Measurements from ENCODE around the gene FAM89B. TPM values are rescaled to one million over a fixed set of nuclear protein-coding genes. Genes with fewer than 3 reads are reported as not detected.

Gene FAM89B
- total and polyA plus RNA-seq, 4 donors: 20.6 to 53.5 (median 44.4) TPM

GRCh38 chr11:65578134-65578533, 5.8 kb downstream of the FAM89B start:
- Histone ChIP-seq H3K27me3 (ENCODE audit: control insufficient read depth in 3 of 3, insufficient read depth in 3 of 3, low read length in 2 of 3) (peaks cover 0 to 2% (median 0%) of the 10 kb centered on the region in 3 donors), H3K9me3 (ENCODE audit: control insufficient read depth in 4 of 4, insufficient read depth in 3 of 4, low read length in 3 of 4) (peaks cover 0 to 3% (median 0%) of the 10 kb centered on the region in 4 donors), H3K4me1 (ENCODE audit: control insufficient read depth in 5 of 5, insufficient read depth in 5 of 5, low read length in 5 of 5) (peaks cover 0 to 38% (median 15%) of the 10 kb centered on the region in 5 donors), H3K27ac (ENCODE audit: low read depth in 1 of 2, low read length in 1 of 2) (peak overlapping the region in 1 of 2 donors; percentile 77), H3K36me3 (ENCODE audit: control insufficient read depth in 4 of 4, insufficient read depth in 4 of 4, low read length in 4 of 4) (peaks cover 0 to 34% (median 12%) of the 10 kb centered on the region in 4 donors), H3K4me3 (no peak overlapping the region), H3K9ac (ENCODE audit: insufficient read depth in 1 of 2, low read length in 2 of 2) (no peak overlapping the region)
- ATAC-seq (ENCODE audit: insufficient read depth, low FRiP score): no peak
- DNase-seq: no peak
- no peak for TF ChIP-seq CTCF (IDR thresholded peaks at IDR 0.05; ENCODE audit: control extremely low read depth, extremely low read depth)
- 92 to 96% methylated on average over 7 of the region's 7 CpGs for WGBS, 2 donors

GRCh38 chr11:65578667-65579066, 6.3 kb downstream of the FAM89B start:
- peaks cover 0 to 3% (median 0%) of the 10 kb centered on the region in 4 donors for H3K9me3 ChIP-seq (ENCODE audit: control insufficient read depth in 4 of 4, insufficient read depth in 3 of 4, low read length in 3 of 4)
- H3K4me1 ChIP-seq (ENCODE audit: control insufficient read depth in 5 of 5, insufficient read depth in 5 of 5, low read length in 5 of 5): peaks cover 0 to 33% (median 11%) of the 10 kb centered on the region in 5 donors

GRCh38 chr11:65579291-65579690, 7.0 kb downstream of the FAM89B start:
- Histone ChIP-seq H3K36me3 (ENCODE audit: control insufficient read depth in 4 of 4, insufficient read depth in 4 of 4, low read length in 4 of 4) (peaks cover 0 to 37% (median 13%) of the 10 kb centered on the region in 4 donors), H3K4me3 (no peak overlapping the region), H3K4me1 (ENCODE audit: control insufficient read depth in 5 of 5, insufficient read depth in 5 of 5, low read length in 5 of 5) (peaks cover 0 to 29% (median 11%) of the 10 kb centered on the region in 5 donors), H3K27ac (ENCODE audit: low read depth in 1 of 2, low read length in 1 of 2) (no peak overlapping the region), H3K9me3 (ENCODE audit: control insufficient read depth in 4 of 4, insufficient read depth in 3 of 4, low read length in 3 of 4) (peaks cover 0 to 3% (median 0%) of the 10 kb centered on the region in 4 donors), H3K9ac (ENCODE audit: insufficient read depth in 1 of 2, low read length in 2 of 2) (no peak overlapping the region), H3K27me3 (ENCODE audit: control insufficient read depth in 3 of 3, insufficient read depth in 3 of 3, low read length in 2 of 3) (peaks cover 0 to 9% (median under 1%) of the 10 kb centered on the region in 3 donors)
- TF ChIP-seq CTCF (IDR thresholded peaks at IDR 0.05; ENCODE audit: control extremely low read depth, extremely low read depth): no peak
- no peak for DNase-seq
- no peak for ATAC-seq (ENCODE audit: insufficient read depth, low FRiP score)
- WGBS, 2 donors: 43 to 78% methylated on average over 4 of the region's 4 CpGs

More at GRCh38 chr11:65578667-65579066, 6.3 kb downstream of the FAM89B start:
- ATAC-seq (ENCODE audit: insufficient read depth, low FRiP score) (no peak), DNase-seq (no peak)
- Histone ChIP-seq H3K9ac (ENCODE audit: insufficient read depth in 1 of 2, low read length in 2 of 2) (no peak overlapping the region), H3K36me3 (ENCODE audit: control insufficient read depth in 4 of 4, insufficient read depth in 4 of 4, low read length in 4 of 4) (peaks cover 0 to 34% (median 12%) of the 10 kb centered on the region in 4 donors), H3K27ac (ENCODE audit: low read depth in 1 of 2, low read length in 1 of 2) (no peak overlapping the region), H3K27me3 (ENCODE audit: control insufficient read depth in 3 of 3, insufficient read depth in 3 of 3, low read length in 2 of 3) (peaks cover 0 to 3% (median 0%) of the 10 kb centered on the region in 3 donors), H3K4me3 (no peak overlapping the region)
- 91% methylated on average over 3 of the region's 3 CpGs for WGBS, 2 donors
- TF ChIP-seq CTCF (IDR thresholded peaks at IDR 0.05; ENCODE audit: control extremely low read depth, extremely low read depth): no peak

Data from lung (tissue), 12 donors.